GM12891 (cell line): ENCODE data around the gene GATAD2B.

Experiments
- POLR2A ChIP-seq: IDR thresholded peaks from 2 replicates; pipeline ENCODE4 v1.6.1; 2011; ENCODE audit warnings: low read depth, low read length, control low read depth
- POU2F2 ChIP-seq: IDR thresholded peaks from 2 replicates; pipeline ENCODE4 v1.6.1; 2011; ENCODE audit warnings: low read depth, mild to moderate bottlenecking, control low read depth, low read length, moderate library complexity

- TF ChIP-seq POLR2A = no peak
- no peak for TF ChIP-seq POU2F2
Observed at GRCh38 chr1:153954826-153955225, 32.1 kb upstream of the GATAD2B start.
